MG63 (cell line): ENCODE results near the gene DNASE1L1. TPM values are rescaled to one million over a fixed set of nuclear protein-coding genes. Genes with fewer than 3 reads are reported as not detected.

Source experiments
- DNase-seq: peaks from one replicate; pipeline ENCODE4 v3.0.0-alpha.2; 2020
- H3K27me3 ChIP-seq: fragments of 250-450 bp; sonication (Bioruptor Pico); 2 replicates; pipeline ENCODE4 v1.5.1; 2020; ENCODE audit warnings: mild to moderate bottlenecking, moderate library complexity
- H3K36me3 ChIP-seq: fragments of 250-450 bp; sonication (Bioruptor Pico); 2 replicates; pipeline ENCODE4 v1.5.1; 2020; ENCODE audit warnings: mild to moderate bottlenecking, moderate library complexity
- H3K4me3 ChIP-seq: fragments of 250-450 bp; sonication (Bioruptor Pico); 2 replicates; pipeline ENCODE4 v1.5.1; 2020; ENCODE audit warnings: mild to moderate bottlenecking, moderate library complexity
- H3K9me3 ChIP-seq: fragments of 250-450 bp; sonication (Bioruptor Pico); 2 replicates; pipeline ENCODE4 v1.5.1; 2020; ENCODE audit warnings: mild to moderate bottlenecking, moderate library complexity
- total RNA-seq: library from RNA; depleted of rRNA; stranded (reverse); fragments of >200 nt; shearing (Covaris generic); gene quantifications from 2 replicates; pipeline ENCODE4 v1.2.3, GENCODE V29; 2014; ENCODE audit warnings: low replicate concordance; rRNA removed

Gene DNASE1L1
- total RNA-seq, result 20.0 and 21.9 TPM in 2 replicates

DNA sequence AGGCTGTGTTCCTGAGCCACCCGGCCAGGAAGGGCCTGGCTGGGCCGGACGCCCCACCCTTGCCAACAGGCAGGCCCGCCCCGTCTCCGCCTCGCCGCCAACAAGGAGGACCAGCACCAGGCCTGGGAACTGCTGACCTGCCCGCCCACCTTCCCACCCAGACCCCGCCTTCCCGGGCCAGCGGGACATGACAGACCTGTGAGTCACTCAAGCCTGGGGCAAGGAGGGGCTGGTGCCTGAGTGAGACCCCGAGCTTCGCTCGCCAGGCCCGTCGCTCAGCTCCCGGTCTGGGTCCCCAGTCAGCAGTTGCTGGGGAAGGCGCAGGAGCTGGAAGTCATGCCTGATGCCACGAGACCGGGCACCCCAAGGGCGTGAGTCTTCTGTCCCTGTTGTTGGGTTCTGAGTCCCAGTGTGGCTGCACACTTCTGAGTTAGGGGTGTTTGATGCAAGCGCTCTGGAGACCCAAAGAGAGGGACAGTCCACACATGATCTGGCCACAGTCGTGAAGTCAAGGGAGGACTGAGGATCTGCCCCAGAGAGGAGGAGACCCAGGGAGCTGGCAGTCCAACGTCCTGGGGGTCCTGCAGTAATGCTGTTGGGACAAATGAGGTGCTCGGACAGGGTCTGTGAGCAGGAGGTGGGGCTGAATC lies at the start of gene DNASE1L1:
DNASE1L1 (minus strand) TSS at position 33 of the 650 bp plus-strand sequence. CDS start 3,686 bp downstream, outside the sequence.
- H3K9me3 ChIP-seq, result no peaks in the 10 kb centered on the region
- H3K27me3 ChIP-seq, result no peaks in the 10 kb centered on the region
- H3K4me3 ChIP-seq, result peak within 1 kb of the TSS; percentile 53
- DNase-seq, result peak; percentile 95
- no peaks in the 10 kb centered on the region for H3K36me3 ChIP-seq

DNA sequence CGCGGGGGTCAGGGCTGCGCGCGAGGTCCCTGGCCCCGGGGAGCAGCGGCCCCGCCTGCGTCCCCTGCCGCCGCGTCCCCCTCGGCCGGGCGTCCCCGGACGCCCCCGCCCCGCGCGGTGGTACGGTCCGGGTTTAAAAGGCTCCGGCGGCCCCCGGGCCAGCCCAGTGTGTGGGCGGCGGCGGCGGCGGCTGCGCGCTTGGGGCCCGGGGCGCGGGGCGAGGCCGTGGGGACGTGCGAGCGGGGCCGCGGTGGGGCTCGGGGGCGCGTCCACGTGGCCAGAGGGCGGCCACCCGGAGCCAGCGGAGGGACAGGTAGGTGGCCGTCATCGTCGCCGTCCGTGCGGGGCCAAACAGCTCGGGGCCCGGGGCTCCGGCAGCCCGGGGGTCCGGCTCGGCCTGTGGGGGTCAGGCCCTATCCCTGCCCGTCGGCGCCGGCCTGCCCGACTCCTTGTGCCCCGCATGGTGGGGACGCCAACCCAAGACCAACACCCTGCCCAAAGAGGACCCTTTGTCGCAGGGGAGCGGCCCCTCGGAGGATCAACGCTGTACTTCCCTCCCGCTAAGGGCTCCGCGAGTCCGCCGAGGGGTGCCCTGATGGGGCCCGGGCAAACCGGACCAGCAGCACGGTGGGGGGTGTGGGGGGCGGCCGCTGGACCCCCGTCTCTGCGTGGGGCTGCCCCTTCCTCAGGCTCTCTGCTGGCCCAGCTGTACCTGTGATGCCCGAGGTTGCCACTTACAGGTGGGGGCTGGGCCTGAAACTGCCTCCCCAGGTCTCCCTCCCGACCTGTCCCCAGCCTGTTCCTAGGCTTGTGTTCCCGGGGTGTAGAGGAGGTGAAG lies 49.3 kb upstream of the DNASE1L1 start, which contains the start of gene PLXNA3:
PLXNA3 (plus strand) TSS at position 166 of the 838 bp plus-strand sequence. CDS start 1,903 bp downstream, outside the sequence.
- Histone ChIP-seq H3K4me3 (peak within 1 kb of the TSS; percentile 52), H3K27me3 (no peaks in the 10 kb centered on the region), H3K36me3 (no peaks in the 10 kb centered on the region), H3K9me3 (no peaks in the 10 kb centered on the region)
- DNase-seq, result peak; percentile 41

- H3K36me3 ChIP-seq, result no peaks in the 10 kb centered on the region
These were observed 48.5 kb upstream of the DNASE1L1 start for GRCh38 chrX:154457491-154458115.

DNA sequence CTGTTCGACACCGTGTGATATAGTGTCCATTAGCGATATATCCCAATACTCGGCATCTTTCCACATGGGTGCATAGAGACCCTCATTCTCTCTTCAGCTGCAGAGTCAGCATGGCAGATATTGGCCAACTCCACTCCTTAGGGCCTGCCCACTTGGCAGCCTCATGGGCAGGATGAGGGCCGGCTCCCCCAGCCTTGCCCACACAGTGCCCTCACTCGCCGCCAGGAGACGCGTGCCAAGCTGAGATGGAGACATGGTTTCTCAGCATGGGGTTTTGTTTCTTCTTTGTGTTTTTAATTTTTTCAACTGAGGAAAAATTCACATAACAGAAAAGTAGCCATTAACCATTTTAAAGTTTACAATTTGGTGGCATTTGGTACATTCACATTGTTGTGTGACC lies 43.8 kb upstream of the DNASE1L1 start:
- DNase-seq, result no peak

More at GRCh38 chrX:154457491-154458115, 48.5 kb upstream of the DNASE1L1 start:
- Histone ChIP-seq H3K4me3 (peak overlapping the region; percentile 46), H3K27me3 (no peaks in the 10 kb centered on the region), H3K9me3 (no peaks in the 10 kb centered on the region)
- DNase-seq, result peak; percentile 18

GRCh38 chrX:154450312-154450711 lies 41.3 kb upstream of the DNASE1L1 start:
- H3K36me3 ChIP-seq, result no peaks in the 10 kb centered on the region
- H3K9me3 ChIP-seq, result no peaks in the 10 kb centered on the region
- H3K27me3 ChIP-seq, result no peaks in the 10 kb centered on the region
- no peak for DNase-seq
- H3K4me3 ChIP-seq, result no peak overlapping the region

More for the DNA sequence above, 43.8 kb upstream of the DNASE1L1 start:
- H3K27me3 ChIP-seq, result no peaks in the 10 kb centered on the region
- no peak overlapping the region for H3K4me3 ChIP-seq
- no peaks in the 10 kb centered on the region for H3K9me3 ChIP-seq
- no peaks in the 10 kb centered on the region for H3K36me3 ChIP-seq

DNA sequence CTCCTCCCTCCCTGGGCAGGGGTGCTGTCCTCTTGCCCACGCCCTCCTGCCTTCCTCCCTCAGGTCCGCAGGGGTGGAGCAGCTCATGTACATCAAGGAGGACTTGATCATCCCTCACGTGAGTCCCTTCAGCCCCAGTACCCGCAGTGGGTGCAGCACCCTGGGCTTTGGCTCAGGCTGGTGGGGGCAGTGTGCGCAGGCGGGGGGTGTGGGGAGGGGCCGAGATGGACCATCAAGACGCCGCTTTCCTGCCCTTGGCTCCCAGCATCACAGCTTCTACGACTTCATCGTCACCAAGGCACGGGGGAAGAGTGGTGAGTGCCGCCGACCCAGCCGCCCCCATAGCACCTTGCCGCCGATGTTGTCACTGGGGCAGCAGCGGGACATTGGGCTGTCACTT lies 40.6 kb upstream of the DNASE1L1 start:
- Histone ChIP-seq H3K4me3 (no peak overlapping the region), H3K9me3 (no peaks in the 10 kb centered on the region), H3K36me3 (no peaks in the 10 kb centered on the region), H3K27me3 (no peaks in the 10 kb centered on the region)
- DNase-seq, result no peak

- Histone ChIP-seq H3K4me3 (no peak overlapping the region), H3K36me3 (no peaks in the 10 kb centered on the region), H3K9me3 (no peaks in the 10 kb centered on the region), H3K27me3 (no peaks in the 10 kb centered on the region)
- DNase-seq, result no peak
These were observed 39.4 kb upstream of the DNASE1L1 start for GRCh38 chrX:154448484-154448883.

DNA sequence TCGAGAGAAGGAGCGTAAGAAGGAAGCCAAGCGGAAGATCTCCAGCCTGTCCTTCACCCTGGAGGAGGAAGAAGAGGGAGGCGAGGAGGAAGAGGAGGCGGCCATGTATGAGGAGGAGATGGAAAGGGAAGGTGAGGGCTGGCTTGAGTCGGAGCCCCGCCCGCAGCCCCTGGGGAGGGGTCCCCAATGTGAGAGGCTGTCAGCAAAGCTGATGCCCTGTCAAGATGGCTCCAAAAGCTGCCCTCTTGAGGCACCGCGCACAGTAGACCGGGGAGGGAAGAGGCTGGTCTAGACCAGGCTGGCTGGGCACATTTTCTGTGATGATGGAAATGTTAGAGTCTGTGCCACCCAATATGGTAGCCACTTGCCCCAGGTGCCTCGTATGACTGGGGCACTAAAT lies 37.4 kb upstream of the DNASE1L1 start:
- Histone ChIP-seq H3K27me3 (no peaks in the 10 kb centered on the region), H3K4me3 (no peak overlapping the region), H3K36me3 (no peaks in the 10 kb centered on the region), H3K9me3 (no peaks in the 10 kb centered on the region)
- no peak for DNase-seq

DNA sequence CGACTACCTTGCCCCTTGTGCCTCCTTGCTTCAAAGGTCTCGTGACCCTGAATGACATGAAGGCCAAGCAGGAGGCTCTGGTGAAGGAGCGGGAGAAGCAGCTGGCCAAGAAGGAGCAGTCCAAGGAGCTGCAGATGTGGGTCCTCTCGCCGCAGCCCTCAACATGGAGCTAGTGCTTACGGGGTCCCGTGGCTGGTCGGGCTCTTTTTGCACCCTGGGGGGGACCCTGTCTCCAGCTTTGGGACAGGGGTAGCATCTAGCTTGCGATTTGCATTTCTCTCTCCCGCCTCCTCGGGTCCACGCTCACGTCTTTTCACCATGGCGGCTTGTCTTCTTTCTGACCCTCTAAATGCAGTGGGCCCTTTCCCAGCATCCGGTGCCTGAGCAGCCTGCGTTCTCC lies 36.7 kb upstream of the DNASE1L1 start:
- Histone ChIP-seq H3K9me3 (no peaks in the 10 kb centered on the region), H3K36me3 (no peaks in the 10 kb centered on the region), H3K27me3 (no peaks in the 10 kb centered on the region), H3K4me3 (no peak overlapping the region)
- DNase-seq, result no peak

DNA sequence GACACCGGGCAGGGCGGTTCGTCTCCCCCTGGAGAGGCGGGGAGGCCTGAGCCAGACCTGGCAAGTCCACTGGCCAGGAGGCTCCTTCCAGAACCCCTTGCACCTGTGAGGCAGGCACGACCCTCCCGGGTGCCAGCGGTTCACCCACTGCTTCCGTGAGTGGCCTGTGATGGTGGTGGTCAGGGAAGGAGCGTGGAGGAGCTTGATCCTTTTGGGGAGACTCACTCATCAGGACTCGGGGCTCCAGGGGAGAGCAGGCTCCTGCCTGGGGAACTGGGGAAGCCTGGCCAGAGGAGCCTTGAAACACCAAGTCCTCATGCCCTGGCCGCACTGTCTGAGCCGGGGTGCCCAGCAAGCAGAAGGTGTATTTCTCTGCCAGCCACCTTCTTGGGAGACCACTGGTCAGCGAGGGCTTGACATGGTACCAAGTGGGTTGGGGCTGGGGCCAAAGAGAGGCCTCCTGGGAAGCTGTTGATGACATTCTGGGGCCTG lies 35.7 kb upstream of the DNASE1L1 start:
- no peak for DNase-seq
- H3K27me3 ChIP-seq, result no peaks in the 10 kb centered on the region

DNA sequence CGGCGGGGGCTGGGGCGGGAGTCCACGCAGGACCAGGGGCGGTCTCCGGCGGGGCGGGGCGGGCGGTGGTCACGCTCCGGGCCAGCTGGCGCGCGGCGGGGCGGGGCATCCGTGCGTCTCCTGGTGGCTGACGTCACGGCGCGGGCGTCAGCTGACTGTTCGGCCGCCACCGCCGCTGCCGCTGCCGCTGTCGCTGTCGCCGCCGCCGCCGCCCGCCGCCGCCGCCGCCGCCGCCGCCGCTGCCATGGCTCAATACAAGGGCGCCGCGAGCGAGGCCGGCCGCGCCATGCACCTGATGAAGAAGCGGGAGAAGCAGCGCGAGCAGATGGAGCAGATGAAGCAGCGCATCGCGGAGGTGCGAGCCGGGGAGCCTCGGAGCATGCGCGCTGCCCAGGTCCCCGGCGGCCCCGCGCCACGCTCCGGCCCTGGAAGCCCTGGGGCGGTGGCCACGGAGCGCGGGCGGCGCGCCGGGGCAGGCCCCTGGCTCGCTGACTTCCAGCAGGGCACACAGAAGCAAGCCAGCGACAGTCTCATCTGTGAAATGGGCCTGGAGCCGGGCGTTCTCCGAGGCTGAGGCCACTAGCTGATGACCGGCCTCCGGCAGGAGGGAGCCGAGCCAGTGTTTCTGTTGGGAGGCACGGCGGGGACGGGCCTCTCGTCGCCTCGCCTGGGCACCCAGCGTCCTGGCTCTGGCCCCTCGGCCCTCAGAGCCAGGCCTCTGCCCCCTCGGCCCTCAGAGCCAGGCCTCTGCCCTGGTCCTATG lies 35.1 kb upstream of the DNASE1L1 start, which contains the start of gene FAM50A:
FAM50A (plus strand) TSS at position 150 of the 763 bp plus-strand sequence; CDS start at position 245, 95 bp downstream.
- Histone ChIP-seq H3K9me3 (no peaks in the 10 kb centered on the region), H3K4me3 (peak within 1 kb of the TSS; percentile 41), H3K27me3 (no peaks in the 10 kb centered on the region), H3K36me3 (peaks cover 1% of the 10 kb centered on the region)
- peak; percentile 65 for DNase-seq

More for the DNA sequence above, 35.7 kb upstream of the DNASE1L1 start:
- Histone ChIP-seq H3K9me3 (no peaks in the 10 kb centered on the region), H3K4me3 (peak overlapping the region; percentile 41), H3K36me3 (no peaks in the 10 kb centered on the region; the same call in 1 of the 2 replicates)

GRCh38 chrX:154443479-154443910 lies 34.4 kb upstream of the DNASE1L1 start:
- Histone ChIP-seq H3K4me3 (peak overlapping the region; percentile 38), H3K36me3 (peaks cover 7% of the 10 kb centered on the region)
- peak; percentile 23 for DNase-seq

GRCh38 chrX:154441984-154442707 lies 33.1 kb upstream of the DNASE1L1 start:
- Histone ChIP-seq H3K4me3 (no peak overlapping the region), H3K36me3 (peaks cover 7% of the 10 kb centered on the region), H3K27me3 (no peaks in the 10 kb centered on the region), H3K9me3 (no peaks in the 10 kb centered on the region)
- DNase-seq, result no peak

More at GRCh38 chrX:154443479-154443910, 34.4 kb upstream of the DNASE1L1 start:
- Histone ChIP-seq H3K27me3 (no peaks in the 10 kb centered on the region), H3K9me3 (no peaks in the 10 kb centered on the region)

DNA sequence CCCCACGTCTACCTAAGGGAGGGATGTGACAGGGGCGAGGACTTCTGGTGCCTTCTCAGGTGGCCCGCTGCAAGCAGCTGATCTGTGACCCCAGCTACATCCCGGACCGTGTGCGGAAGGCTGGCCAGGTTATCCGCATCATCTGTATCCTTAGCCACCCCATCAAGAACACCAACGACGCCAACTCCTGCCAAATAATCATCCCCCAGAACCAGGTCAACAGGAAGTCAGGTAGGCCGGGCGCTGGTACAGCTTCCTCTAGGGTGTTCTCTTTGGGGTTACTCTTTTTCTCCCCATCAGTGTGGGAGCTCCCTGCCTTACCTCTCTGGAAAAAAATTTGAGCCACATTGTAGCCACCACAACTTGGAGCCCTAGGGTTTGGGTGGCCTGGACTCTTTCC lies 32.5 kb upstream of the DNASE1L1 start:
- DNase-seq, result no peak
- H3K4me3 ChIP-seq, result no peak overlapping the region
- no peaks in the 10 kb centered on the region for H3K27me3 ChIP-seq
- H3K9me3 ChIP-seq, result no peaks in the 10 kb centered on the region
- peaks cover 7% of the 10 kb centered on the region for H3K36me3 ChIP-seq

DNA sequence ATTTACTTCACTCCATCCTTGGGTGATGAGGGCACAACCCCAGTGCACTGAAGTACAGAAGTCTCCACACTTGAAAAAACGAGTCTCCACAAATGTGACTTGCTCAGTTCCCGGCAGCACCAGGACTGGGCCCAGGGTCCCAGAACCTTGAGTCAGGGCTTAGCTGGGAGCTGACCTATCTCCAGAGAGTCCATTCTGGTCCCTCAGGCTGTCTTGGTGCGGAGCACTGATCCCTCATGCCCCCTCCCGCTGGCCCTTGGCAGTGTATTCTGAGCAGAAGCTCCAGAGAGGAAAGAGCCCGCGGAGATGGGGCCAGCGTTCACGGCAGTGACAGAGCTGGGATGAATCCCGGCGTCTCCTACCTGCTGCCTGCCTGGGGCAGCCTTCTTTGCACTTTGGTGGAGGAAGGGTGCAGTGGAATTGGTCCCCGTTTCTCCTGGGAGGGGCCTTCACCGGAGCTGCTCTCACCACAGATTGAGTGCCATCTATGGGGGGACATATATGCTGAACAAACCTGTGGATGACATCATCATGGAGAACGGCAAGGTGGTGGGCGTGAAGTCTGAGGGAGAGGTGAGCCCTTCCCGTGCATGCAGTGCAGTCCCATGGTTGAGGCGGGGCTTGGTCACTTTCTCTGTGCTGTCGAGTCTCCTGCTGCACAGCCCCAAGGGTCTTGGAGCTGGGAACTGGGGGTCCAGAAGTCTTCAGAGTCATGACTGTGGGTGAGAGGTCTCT lies 31.7 kb upstream of the DNASE1L1 start:
- Histone ChIP-seq H3K27me3 (no peaks in the 10 kb centered on the region), H3K36me3 (peaks cover 7% of the 10 kb centered on the region), H3K9me3 (no peaks in the 10 kb centered on the region), H3K4me3 (no peak overlapping the region)
- no peak for DNase-seq
